Activated gamma-delta T cell (primary cell): ENCODE measurements around the gene PTGIS.
A peak's percentile ranks its signal among the peaks of the same experiment; 100 is the strongest.

Experiments
- DNase-seq: peaks from one replicate; lab custom pipeline; 2025; lab: John Stamatoyannopoulos, UW

Gene PTGIS

DNA sequence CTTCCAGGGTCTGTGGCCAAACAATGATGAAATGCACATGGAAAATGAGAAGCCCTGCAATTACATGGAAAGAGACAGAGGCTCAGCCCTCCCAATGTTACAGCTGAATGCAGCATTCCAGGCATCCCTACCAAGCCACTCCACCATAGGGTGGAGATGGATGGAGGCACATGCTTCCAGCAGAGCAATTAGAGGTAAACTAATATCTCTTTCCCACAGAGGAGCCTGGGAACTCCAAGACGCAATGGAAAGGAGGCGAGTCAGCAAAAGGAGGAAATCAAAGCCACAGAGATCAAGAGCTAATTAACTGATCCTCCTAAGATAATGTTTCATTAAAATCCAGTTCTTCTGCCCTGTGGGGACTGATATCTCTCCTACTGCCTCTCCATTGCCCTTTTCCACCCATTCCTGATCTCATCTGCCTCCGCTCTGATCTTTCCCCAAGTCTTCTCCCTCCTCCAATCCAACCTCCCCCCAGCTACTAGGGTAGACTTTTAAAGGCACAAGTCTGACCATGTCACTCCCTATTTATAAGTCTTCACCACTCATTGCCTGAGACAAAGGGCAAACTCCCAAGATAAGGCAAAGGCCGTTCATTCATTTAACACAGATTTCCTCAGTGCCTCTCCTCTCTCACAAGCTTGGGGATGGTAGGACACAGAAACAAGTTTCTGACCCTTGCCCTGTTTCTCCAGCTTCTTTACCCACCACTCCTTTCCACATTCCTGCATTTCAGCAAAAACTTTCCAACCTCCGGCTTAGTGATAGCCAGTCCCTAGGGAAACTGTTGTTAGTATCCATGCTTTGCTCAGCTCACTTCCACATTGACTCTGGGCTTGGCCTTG, 71.2 kb downstream of the PTGIS start:
- DNase-seq: no peak

DNA sequence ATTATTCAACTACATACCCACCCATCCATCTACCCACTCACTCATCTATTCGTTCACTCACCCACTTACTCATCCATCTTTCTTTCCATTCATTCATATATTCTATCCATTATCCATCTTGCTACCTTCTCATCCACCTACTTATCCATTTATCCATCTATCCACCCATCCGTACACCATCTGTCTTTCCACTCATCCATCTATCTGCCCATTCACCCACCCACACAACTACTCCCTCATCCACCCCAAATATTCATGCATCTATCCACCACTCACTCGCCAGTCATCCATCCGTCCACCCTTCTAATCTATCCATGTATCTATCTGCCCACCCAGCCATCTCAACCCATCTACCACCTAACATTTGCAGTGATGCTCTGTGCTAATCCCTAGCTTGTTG, 71.9 kb downstream of the PTGIS start:
- DNase-seq: no peak

DNA sequence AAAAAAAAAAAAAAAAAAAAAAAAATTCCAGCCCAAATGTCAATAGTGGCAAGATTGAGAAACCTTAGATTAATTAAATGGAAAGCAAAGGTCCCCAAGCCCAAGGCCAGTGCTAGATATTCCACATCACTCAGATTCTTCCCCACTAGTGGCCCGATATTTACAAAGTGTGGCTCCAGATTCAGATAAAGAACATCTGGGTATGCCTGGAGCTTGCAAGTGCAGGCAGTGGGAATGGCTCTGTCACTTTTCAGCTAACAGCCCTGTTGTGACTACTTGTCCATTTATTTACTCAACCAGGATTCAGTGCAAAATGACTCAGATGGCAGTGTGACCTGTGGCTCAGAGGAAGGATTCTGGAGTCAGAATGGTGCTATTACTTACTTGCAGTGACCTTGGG, 77.2 kb downstream of the PTGIS start:
- DNase-seq: no peak

DNA sequence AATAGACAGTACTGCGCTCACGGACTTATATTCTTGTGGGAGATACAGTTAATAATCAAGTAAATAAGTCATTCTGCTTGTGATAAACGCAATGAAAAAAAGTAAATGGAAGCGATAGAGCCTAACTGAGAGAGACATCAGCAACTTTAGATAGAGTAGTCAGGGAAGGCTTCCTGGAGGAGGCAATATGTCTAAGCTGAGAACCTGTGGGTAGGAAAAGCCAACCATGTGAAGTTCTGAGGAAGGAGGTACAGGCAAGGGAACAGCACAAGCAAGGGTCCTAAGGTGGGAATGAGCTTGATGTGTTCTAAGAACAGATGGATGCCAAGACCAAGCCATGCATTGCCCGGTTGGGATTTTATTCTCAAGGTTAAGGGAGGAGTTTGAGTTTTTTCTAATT, 78.2 kb downstream of the PTGIS start:
- no peak for DNase-seq

DNA sequence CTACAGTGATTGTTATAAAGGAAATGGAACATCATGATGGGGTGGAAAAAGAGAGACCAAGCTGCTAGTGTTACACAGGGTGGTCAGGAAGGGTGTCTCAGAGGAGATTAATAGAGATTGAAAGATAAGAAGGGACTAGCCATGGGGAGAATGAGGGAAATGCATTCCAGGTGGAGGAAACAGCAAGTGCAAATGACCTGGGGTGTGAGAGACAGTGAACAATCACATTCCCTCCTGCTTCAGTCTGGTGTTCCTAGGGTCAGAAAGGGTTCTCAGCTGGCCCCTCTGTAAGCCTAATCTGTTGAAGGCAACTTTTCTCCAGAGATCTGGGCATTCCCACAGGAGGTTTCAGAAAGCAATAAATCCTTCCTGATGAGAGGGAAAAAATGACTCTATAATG, 81.9 kb downstream of the PTGIS start:
- DNase-seq: no peak

DNA sequence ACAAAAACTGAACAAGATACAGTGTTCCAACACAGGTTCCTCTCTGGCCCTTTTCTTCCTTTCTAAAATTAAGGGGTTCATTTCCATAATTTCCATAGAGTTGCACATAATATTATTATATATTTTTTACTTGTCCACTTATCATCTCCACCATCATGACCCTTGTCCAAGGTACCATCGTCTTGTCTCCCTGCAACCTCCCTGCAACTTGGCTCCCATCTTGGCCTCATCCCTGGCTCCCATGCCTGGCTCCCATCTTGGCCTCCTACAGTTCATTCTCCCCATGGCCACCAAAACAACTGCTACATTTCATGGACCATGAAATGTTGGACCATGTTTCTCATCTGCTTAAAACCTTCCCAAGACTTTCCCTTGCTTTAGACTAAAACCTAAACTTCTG, 82.4 kb downstream of the PTGIS start:
- no peak for DNase-seq

DNA sequence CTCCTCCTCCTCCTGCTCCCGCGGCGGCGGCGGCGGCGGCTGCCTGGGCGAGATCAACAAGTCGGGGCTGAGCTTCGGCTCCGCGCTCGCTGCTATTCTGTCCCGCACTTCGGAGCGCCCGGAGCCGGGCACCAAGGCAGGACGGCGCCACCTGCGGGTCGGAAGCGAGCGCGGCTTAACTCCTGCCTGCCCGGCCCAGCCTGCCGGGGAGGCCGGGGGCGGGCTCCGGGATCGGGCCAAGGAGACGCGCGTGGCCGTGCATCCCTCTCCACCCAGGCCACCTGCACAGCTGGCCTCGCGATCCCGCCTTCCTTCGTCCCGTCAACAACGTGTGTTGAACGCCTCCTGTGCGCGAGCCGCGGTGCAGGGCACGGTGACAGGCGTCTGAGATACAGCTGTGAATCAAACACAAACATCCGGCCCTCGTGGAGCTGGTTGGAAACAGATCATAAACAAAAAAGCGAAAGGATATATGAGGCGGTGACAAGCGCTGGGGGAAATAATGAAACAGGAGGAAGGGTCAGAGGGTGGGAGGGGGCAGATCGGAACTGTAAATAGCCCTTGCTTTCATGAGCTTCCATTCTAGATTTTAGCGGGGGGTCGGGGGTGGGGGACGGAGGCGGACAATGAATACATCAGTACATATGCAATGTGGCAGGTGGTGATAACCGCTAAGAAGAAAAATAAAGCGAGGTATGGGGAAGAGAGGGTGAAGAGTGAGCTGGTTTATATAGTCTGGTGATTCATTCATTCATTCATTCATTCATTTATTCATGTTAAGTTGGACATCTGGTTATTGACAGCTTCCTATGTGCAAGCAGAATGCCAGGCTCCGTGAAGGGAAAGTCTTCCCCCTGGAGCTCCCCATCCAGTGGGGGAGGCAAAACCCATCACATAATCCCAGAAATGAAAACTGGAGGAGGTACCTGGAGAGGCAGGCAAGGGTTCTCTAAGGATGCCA, 83.5 kb downstream of the PTGIS start:
- DNase-seq: peak; percentile 24

DNA sequence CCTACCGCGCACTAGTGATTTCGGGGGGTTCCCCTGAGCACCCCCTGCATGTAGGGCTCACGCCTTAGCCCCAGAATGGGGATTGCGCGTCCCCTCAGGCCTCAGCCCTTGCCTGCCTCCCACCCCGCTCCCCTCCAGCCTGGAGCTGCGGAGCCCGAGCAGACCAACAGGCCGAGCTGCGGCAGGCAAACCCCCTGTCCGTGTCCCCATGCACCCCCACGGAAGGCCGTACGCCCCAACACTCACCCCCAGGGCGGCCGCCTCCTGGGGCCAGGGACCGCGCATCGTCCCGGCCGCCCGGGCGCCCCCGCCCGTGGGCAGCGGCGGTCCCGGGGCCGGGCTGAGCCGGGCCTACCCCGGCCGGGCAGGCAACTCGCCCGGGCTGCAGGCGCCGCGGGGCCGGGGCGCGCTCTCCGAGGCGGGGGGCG, 84.2 kb downstream of the PTGIS start:
- DNase-seq: no peak

DNA sequence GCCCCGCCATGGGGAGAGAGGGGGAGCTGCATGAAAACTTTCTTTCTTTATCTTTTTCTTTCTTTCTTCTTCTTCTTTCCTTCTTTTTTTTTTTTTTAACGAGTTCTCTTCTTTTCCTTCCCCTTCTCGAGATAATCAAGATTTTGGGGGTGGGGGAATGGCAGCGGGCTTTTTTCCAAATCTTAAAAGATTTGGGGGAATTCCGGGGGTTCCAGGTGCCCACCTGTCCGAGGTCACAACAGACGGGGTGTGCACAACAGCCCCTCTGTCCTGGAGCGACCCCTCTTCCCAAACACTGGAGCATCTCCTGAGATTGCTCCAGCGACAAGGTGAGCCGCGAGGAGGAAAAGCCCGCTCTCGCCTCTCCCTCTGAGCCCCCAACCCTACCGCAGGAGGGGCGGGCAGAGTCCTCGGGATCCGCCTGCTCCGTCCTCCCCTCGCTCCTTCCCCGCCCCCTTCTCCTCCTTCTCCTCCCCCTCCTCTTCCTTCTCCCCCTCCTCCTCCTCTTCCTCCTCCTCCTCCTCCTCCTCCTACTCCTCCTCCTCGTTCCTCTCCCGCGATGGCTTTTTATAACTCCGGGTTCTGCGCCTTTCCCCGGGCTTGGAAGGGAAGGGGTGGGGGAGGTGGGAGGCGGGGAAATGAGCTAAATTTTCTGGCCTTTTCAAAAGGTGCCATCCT, 84.8 kb downstream of the PTGIS start:
- no peak for DNase-seq

DNA sequence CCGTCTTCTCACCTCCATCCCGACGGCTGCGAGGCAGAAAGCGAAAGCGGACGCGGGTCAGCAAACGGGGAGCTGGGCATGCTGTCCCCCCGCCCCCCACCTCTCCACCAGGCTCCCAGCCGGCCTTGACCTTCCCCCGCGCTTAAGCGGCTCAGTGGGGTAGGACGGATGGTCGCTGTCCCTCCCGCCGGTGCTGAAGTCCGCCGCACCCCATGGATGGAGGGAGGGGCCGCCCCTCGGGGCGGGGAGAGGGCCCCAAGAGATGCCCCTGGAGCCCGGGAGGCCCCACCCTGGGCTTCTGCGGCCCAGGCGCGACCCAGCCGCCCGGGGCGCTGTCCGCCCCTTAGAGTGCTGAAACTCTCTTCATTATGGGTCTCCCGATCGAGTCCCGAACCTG, 85.3 kb downstream of the PTGIS start, which contains the start of gene KCNB1:
TSS of gene KCNB1 (minus strand) at position 48 of the 397 bp plus-strand sequence. CDS start 188 bp downstream, outside the sequence.
- peak; percentile 21 for DNase-seq

DNA sequence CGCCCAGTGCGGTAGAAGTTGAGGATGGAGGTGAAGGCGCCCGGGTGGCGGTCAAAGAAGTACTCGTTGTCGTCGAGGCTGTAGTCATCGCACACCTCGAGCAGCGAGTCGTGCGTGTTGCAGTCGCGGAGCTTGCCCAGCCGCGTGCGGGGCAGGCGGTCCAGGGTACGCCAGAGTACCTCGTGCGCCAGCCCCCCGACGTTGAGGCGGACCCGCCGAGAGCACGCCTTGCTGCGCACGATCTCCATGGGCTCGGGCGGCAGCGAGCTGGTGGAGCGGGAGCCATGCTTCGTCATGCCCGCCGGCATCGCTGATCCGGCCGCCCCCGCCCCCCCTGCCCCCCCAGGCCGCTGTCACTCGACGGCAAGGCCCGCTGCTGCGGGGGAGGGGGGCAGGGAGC, 85.8 kb downstream of the PTGIS start:
- no peak for DNase-seq

DNA sequence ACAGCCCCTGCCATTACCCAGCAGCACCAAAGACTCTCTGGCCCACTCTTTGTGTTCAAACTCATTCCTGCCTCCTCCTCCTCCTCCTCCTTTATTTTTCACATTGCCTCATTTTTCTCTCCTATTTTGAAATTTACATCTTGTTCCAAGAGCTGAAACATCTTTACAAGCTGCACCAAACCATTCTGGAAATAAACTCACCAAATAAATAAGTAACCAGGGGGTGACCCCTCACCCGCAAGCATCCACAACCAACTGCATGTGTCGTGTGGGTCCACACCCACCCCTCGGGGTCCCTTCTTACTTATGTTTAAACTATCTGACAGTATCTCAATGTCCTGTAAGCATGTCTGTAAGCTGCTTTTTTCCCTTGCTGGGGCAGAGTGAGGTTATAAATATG, 86.8 kb downstream of the PTGIS start:
- DNase-seq: no peak

DNA sequence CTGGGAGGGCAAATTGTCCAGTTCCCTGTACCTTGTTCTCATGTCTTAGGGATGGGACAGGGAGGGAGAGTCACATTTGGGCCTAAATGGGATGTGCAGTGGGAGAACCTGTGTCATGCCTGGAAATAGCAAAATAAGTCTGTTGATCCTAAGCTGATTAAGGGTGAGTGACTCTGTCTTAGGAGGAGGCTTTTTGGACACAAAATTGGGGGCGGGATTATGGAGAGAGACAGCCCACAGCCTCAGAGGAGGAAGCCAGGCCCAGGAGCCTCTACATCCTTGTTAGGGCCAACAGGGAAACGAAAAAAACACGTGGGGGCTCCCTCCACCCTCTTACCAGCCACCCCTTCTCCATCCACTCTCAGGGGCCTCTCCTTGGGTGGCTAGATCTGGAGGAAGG, 87.7 kb downstream of the PTGIS start:
- no peak for DNase-seq

DNA sequence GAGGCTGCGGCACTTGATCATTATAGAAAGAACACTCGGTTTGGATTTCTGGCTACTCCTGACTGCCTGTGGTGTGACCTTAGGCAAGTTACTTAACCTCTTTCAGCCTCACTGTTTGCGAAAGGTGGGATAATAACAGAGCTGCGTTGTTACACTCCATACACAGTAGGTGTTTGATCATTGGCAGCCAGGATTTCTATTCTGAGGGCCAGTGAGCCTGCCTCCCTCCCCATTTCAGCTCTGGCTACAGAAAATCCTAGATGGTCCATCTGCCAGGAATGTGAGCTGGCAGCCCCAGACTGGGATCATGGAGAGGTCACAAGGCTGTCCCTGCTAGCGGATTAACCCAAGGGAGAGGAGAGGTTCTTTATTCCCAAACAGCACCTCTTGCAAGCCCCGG, 88.2 kb downstream of the PTGIS start:
- DNase-seq: no peak

DNA sequence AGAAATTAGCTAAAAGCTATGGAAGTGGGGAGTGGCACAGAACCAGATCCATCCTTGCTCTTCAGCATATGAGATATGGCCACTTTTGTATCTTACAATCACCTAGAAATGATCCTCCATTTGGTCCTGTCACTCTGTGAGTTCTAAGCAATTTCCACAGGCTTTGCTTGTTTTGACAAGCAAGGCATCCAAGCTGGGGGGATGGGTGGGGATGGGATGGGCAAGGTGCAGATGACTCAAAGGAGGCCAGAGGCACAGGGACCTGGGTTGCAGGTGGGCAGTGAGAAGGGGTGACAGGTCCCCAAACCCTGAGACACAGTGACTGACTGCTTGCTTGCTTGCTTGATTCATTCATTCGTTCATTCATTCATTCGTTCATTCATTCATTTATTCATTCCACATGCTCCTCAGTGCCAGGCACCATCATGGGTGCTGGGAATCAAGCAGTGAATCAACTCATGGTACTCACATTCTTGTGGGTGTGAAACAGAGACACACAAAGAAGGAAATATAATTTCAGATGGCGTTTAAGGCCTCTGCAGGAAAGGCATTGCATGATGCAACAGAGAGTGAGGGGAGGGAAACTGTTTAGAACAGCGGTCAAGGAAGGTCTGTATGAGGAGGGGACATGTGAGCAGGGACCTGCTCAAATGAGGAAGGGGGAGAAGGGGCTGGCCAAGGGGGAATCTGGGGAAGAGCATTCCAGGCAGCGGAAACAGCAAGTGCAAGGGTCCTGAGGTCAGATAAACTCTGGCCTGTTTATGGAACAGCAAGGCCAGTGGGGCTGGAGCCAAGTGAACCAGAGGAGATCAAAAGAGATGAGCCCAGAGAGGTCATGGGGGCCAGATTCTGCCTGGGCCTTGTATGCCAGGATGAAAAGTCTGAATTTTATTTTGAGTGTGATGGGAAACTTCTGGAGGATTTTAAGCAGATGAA, 88.9 kb downstream of the PTGIS start:
- no peak for DNase-seq

DNA sequence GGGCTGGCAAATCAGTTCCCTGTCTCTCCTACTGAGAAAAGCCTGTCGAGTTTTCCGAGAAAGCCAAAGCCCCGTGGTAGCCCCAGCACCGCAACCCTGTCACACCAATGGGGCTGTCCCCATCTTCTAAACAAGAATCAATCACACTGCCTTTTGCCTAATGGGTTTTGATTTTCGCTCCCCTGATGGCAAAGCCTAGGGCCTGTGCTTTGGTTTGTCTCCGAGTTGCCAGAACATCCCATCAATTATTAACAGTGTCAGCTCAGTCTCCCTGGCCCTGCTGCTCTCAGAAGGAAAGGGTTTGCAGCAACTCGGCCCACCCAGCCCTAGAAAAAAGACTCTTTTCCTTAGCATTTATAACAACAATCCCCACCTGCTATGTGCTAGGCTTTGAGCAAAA, 89.7 kb downstream of the PTGIS start:
- no peak for DNase-seq

DNA sequence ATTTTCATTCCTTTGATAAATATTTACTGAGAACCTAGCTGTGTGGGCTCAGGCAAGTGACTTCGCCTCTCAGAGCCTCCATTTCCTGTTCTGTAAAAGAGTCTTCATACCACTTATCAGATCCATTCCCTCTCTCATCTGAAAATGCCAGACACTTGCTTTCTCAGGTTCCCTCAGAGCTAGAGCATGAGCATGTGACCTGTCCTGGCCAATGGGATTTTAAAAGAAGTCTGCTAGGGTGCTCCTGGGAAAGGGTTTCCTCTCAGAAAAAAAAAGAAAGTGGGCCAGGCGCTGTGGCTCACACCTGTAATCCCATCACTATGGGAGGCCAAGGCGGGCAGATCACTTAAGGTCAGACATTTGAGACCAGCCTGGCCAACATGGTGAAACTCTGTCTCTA, 90.7 kb downstream of the PTGIS start:
- no peak for DNase-seq

DNA sequence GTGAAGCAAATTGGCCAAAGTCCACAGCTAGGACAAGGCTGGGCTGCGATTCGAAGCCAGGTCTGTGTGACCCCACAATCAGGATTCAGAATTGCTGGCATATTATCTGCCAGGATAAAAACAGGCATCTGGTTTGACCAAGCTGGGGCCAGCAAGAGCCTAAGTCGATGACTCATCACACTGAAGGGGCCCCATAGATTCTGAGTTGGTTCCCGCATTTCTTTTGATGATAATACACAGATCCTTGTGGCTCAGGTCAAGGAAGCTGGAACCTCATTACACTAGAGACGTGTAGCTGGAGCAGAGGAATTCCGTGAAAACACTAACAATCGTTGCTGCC, 92.0 kb downstream of the PTGIS start:
- DNase-seq: no peak

DNA sequence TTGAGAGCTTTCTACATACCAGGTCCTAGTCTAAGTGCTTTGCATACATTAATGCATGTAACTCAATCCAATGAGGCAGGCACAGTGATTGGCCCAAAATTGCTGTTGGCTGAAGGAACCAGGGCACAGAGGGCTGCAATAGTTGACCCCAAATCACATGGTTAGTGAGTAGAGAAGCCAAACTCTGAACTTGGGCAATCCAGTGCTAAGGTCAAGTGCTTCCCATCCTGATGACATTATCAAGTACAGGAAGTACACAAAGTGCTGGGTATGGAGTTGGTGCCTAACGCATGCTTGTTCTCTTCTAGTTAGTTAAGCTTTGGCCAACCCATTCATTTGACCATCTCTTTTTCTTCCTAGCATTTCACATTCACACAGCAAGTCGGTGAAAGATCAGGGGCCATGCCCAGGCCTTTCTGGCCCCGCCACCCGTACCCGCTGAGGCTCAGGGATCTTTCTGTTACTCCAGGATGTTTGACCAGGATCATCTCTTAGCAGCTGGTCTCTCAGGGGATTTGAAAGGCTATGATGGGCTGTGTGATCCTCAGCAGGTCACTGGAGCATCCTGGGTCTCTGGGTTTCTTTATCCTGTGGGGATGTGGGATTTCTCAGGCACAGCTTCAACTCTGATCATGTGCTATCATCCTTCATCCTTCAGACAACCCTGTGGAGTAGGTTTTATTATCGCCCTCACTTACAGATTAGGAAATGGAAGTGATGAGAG, 92.5 kb downstream of the PTGIS start:
- DNase-seq: no peak

DNA sequence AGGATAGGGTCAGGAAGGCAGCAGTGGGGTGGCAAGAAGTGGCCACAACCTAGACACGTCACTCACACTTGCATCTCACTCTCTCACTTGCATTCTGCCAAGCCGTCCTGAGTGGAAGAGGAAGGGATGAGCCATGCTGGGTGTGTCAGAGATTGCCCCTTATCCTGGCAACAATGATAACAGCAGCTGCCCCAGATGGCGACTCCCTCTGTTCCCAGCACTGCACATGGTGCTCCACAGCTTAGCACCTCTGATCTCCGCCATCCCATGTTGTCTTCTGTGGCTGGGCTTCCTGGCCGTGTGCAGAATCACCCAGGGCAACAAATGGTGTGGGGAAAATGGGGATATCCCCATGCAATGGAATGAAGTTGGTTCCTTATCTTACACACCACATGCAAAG, 96.5 kb downstream of the PTGIS start:
- DNase-seq: no peak

DNA sequence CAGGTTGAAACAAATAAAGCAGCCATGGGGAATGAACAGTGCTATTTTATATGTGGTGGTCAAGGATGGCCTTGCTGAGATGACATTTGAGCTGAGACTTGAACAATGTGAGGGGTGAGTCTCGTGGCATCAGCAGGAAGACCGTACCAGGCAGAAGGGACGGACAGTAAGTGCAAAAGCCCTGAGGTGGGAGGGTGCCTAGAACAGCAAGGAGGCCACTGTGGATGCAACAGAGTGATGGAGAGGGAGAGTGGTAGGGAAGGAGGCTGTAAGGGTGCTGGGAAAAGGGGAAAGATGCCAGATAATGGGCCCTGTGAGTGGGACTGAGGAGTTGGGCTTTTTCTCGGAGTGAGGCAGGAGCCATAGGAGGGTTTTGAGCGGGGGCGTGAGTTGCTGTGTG, 97.0 kb downstream of the PTGIS start:
- no peak for DNase-seq
